Stimulated activated CD8-positive, alpha-beta memory T cell treated with anti-CD3 and anti-CD28 coated beads, Interleukin-7, amount 100 ng/mL, for 48 hours (primary cell): ENCODE data around the gene LTBR.
"Not testable (repeated sequence)": the region's sequence is repeated elsewhere in the genome, so short reads cannot be mapped to it uniquely, and the experiment has no call there.

Experiments used
- DNase-seq, 2 donors: peaks; one replicate each; pipeline ENCODE4 v3.0.0-alpha.2; 2020; ENCODE audit warnings: low read depth in 1 of 2; ENCODE audit errors: extremely low read depth in 1 of 2

Gene LTBR

DNA sequence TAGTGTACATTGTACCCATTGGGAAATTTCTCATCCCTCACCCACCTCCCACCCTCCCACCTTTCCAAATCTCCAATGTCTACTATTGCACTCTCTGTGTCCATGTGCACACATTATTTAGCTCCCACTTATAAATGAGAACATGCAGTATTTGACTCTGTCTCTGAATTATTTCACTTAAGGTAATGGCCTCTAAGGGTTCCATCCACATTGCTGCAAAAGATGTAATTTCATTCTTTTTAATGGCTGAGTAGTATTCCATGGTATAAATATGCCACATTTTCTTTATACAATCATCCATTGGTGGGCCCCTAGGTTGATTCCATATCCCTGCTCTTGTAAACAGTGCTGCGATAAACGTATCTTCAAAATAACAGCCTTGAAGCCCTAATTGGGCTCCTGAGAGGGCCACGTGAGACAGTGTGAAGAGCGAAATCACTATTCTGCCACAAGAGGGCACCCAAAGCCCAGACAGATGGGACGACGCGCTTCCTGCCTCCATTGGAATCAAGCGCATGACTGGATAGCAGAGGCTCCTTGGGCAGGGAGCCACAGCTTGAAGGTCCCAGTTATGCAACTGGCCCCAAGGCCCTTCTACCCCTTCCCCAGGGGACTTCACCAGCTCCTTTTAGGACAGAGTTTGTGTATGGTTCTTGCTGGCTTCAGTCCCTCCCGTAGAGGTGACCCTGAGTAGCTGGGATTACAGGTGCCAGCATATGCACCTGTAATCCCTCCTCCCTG, 39.5 kb downstream of the LTBR start:
- DNase-seq: peak in 1 of 2 donors; percentile 57

- no peak for DNase-seq
These were observed 40.0 kb downstream of the LTBR start for GRCh38 chr12:6424008-6424347.

GRCh38 chr12:6424866-6425265, 40.9 kb downstream of the LTBR start:
- DNase-seq: no peak

- DNase-seq: no peak
These were observed 41.9 kb downstream of the LTBR start for GRCh38 chr12:6425590-6426531.

GRCh38 chr12:6426882-6427671, 43.1 kb downstream of the LTBR start:
- DNase-seq: peak; percentile 78 to 95

DNA sequence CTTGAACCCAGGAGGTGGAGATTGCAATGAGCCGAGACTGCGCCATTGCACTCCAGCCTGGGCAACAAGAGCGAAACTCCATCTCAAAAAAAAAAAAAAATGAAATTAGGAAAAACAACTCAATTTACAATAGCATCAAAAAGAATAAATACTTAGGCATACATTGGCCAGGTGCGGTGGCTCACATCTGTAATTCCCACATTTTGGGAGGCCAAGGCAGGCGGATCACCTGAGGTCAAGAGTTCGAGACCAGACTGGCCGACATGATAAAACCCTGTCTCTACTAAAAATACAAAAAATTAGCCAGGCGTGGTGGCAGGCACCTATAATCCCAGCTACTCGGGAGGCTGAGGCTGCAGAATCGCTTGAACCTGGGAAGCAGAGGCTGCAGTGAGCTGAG, 43.8 kb downstream of the LTBR start:
- not testable (repeated sequence) for DNase-seq

GRCh38 chr12:6428326-6428725, 44.4 kb downstream of the LTBR start:
- no peak for DNase-seq

- DNase-seq: no peak
These were observed 46.4 kb downstream of the LTBR start for GRCh38 chr12:6430124-6430989.

- DNase-seq: no peak
These were observed 49.0 kb downstream of the LTBR start for GRCh38 chr12:6432991-6433390.

DNA sequence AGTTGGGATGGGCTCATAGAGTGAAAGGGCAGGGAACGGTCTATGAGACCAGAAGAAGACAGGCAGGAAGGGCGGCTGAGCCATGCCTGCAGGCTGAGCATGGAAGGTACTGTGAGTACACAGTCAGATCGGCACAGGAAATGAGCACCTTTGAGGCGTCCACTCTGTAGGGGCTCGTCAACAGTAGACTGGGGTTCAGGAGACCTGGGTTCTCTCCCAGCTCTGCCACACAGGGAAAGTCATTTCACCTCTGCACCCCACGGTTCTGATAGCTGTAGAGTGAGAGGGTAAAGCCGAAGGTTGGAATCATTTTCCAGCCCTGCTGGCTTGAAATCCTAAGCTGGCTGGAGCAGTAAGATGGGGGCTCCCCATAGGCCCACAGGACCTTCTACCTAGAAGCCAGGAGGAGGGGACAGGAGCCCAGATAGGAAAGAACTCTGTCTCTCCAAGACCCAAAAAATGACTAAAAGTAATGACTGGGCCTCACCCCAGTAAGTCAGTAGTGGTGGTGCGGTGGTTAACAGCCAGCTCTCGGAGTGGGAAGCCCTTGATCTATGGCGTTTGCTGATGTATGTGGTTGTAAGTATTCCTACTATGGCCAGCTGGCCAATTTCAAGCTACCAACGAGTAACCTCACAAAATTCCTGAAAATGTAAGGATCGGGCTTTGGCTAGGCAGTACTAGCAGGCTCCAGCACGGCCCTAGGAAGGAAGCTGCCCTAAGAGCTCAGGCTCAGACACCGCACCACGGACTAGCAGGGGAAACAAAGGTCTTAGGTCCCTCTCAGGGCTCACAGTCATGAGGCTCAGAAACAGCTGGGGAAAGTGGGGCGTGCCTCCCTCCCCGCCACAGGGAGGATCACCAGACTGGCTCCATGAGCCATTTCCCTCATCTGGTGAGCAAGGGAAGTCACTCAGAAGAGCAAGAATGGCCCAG, 50.5 kb downstream of the LTBR start:
- DNase-seq: no peak

DNA sequence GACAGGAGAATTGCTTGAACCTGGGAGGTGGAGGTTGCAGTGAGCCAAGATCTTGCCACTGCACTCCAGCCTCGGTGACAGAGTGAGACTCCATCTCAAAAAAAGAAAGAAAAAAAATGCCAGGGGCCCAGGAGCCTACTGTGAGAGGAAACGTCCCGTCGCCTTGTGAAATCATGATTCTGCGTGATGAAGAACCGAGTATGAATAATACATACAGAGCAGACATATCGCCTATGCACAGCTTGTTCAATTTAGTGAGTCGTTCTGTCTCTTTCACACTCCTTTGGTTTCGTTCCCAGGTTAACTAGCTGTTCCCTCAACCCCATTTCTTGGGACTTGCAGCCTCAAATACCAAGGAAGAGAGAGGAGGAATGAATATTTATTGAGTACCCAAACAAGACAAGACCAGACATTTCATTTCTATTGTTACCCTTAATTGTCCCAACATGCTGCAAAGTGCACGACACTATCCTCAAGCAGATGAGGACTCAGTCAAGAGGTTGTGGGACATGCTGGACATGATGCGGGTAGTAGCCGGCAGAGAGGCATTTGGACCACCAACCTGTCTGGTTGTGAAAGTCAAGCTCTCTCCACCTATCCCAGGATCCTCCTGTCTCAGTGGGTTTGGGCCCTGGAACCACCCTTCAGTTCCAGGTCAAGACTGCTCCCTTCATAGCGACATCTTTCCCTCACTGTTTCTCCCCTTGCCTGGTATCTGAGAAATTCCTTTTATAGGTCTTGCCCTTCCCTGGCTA, 52.2 kb downstream of the LTBR start:
- no peak for DNase-seq

- DNase-seq: no peak
These were observed 53.6 kb downstream of the LTBR start for GRCh38 chr12:6437586-6437985.

- no peak for DNase-seq
These were observed 54.4 kb downstream of the LTBR start for GRCh38 chr12:6438345-6438744.

DNA sequence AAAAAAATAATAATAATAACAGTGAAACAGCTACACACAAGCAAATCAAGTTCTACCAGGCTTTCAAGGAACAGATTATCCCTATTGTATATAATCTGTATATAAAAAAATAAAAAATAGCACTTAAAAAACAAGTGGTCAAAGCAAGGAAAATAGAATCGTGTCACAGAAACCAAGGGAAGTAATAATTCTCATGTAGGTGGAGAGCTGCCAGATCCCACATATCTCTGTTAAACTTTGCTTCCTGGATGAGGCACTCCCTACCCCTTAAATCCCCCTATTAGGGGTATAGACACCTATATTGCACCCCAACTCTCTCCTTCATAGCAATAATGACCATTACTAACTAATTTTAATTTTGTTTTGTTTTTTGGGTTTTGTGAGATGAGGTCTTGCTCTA, 56.4 kb downstream of the LTBR start:
- no peak for DNase-seq
